Stimulated activated CD4-positive, alpha-beta T cell treated with anti-CD3 and anti-CD28 coated beads, Interleukin-1b, Interleukin-23, amount 100 ng/mL, for 1 hour (primary cell): ENCODE data around the gene SPTBN1.
"Not testable (repeated sequence)": the region's sequence is repeated elsewhere in the genome, so short reads cannot be mapped to it uniquely, and the experiment has no call there.

Experiments used
- DNase-seq, 2 donors: peaks; one replicate each; pipeline ENCODE4 v3.0.0-alpha.2; 2020; ENCODE audit warnings: low read depth in 2 of 2

The SPTBN1 gene

GRCh38 chr2:54502731-54503130 lies 46.6 kb downstream of the SPTBN1 start:
- DNase-seq, result no peak

- peak in 1 of 2 donors; percentile 10 for DNase-seq
Measured at GRCh38 chr2:54503192-54503591, 47.1 kb downstream of the SPTBN1 start.

GRCh38 chr2:54503828-54504227 lies 47.7 kb downstream of the SPTBN1 start:
- DNase-seq, result no peak

- no peak for DNase-seq
Measured at GRCh38 chr2:54504866-54505265, 48.7 kb downstream of the SPTBN1 start.

GRCh38 chr2:54508541-54508940 lies 52.4 kb downstream of the SPTBN1 start:
- no peak for DNase-seq

GRCh38 chr2:54509043-54509442 lies 52.9 kb downstream of the SPTBN1 start:
- not testable (repeated sequence) for DNase-seq

- DNase-seq, result no peak
Measured at GRCh38 chr2:54510916-54511315, 54.8 kb downstream of the SPTBN1 start.

- DNase-seq, result no peak
Measured at GRCh38 chr2:54512183-54512582, 56.1 kb downstream of the SPTBN1 start.

- no peak for DNase-seq
Measured at GRCh38 chr2:54512663-54513362, 56.7 kb downstream of the SPTBN1 start.

- DNase-seq, result no peak
Measured at GRCh38 chr2:54513363-54513715, 57.2 kb downstream of the SPTBN1 start.

GRCh38 chr2:54514822-54515569 lies 58.9 kb downstream of the SPTBN1 start:
- DNase-seq, result no peak

GRCh38 chr2:54516842-54517241 lies 60.7 kb downstream of the SPTBN1 start:
- DNase-seq, result no peak

GRCh38 chr2:54518016-54518415 lies 61.9 kb downstream of the SPTBN1 start:
- DNase-seq, result not testable (repeated sequence)

- no peak for DNase-seq
Measured at GRCh38 chr2:54518430-54518829, 62.3 kb downstream of the SPTBN1 start.

GRCh38 chr2:54519841-54520459 lies 63.8 kb downstream of the SPTBN1 start:
- no peak for DNase-seq

GRCh38 chr2:54520687-54521086 lies 64.6 kb downstream of the SPTBN1 start:
- DNase-seq, result no peak

GRCh38 chr2:54522624-54523281 lies 66.6 kb downstream of the SPTBN1 start:
- DNase-seq, result peak; percentile 18 to 26

- DNase-seq, result no peak
Measured at GRCh38 chr2:54523324-54523959, 67.3 kb downstream of the SPTBN1 start.

- no peak for DNase-seq
Measured at GRCh38 chr2:54524226-54524991, 68.3 kb downstream of the SPTBN1 start.

GRCh38 chr2:54525321-54525720 lies 69.2 kb downstream of the SPTBN1 start:
- DNase-seq, result no peak

- no peak for DNase-seq
Measured at GRCh38 chr2:54526226-54526879, 70.2 kb downstream of the SPTBN1 start.
